Naive thymus-derived CD8-positive, alpha-beta T cell (primary cell): ENCODE measurements around the gene ATP6V0C. TPM values are rescaled to one million over a fixed set of nuclear protein-coding genes. Genes with fewer than 3 reads are reported as not detected.
A peak's percentile ranks its signal among the peaks of the same experiment; 100 is the strongest.
"Not testable (repeated sequence)": the region's sequence is repeated elsewhere in the genome, so short reads cannot be mapped to it uniquely, and the experiment has no call there.

Source experiments
- ATAC-seq, 2 donors: fragments of 150-1000 bp; cut with Tn5 transposase in 1 of 2; sonication (Bioruptor Pico), chemical (Tn5 transposase) in 1 of 2; 1 replicate in 1 of 2; 2 replicates in 1 of 2; pipeline ENCODE4 v1.10.0; 2021; ENCODE audit warnings: mild to moderate bottlenecking in 2 of 2, moderate library complexity in 2 of 2
- POLR2A ChIA-PET: fragments of 350-600 bp; sonication (Branson Sonifier 250); formaldehyde crosslinking; loops from one replicate; lab custom pipeline; 2021; ENCODE audit warnings: antibody characterized with exemption; lab: Charles Lee
- DNase-seq, 10 donors: peaks; one replicate each; pipeline versions ENCODE4 v3.0.0 to v3.0.0-alpha.2; 2020 to 2022
- H3K27ac Mint-ChIP-seq, 10 donors: one replicate each; pipeline ENCODE4 v1.8.0; 2020 to 2022; ENCODE audit warnings: mild to moderate bottlenecking in 10 of 10, mixed read lengths in 10 of 10, moderate library complexity in 4 of 10, inconsistent platforms in 1 of 10
- H3K27me3 Mint-ChIP-seq, 5 donors: one replicate each; pipeline ENCODE4 v1.8.0; 2021 to 2022; ENCODE audit warnings: mixed read lengths in 5 of 5
- H3K36me3 Mint-ChIP-seq, 3 donors: one replicate each; pipeline ENCODE4 v1.8.0; 2020 to 2022; ENCODE audit warnings: mixed read lengths in 3 of 3, mild to moderate bottlenecking in 2 of 3, inconsistent platforms in 1 of 3
- H3K4me1 Mint-ChIP-seq, 4 donors: one replicate each; pipeline ENCODE4 v1.8.0; 2021 to 2022; ENCODE audit warnings: mixed read lengths in 4 of 4
- H3K4me3 Mint-ChIP-seq, 10 donors: one replicate each; pipeline ENCODE4 v1.8.0; 2020 to 2022; ENCODE audit warnings: mild to moderate bottlenecking in 10 of 10, mixed read lengths in 10 of 10, moderate library complexity in 6 of 10, inconsistent platforms in 1 of 10
- H3K9me3 Mint-ChIP-seq, 9 donors: one replicate each; pipeline ENCODE4 v1.8.0; 2020 to 2022; ENCODE audit warnings: mixed read lengths in 9 of 9, mild to moderate bottlenecking in 3 of 9, inconsistent platforms in 1 of 9, moderate library complexity in 1 of 9
- polyA plus RNA-seq, 3 donors: library from polyadenylated mRNA; unstranded; fragments of 300-500 nt; fragmentation: Illumina TruSeq; gene quantifications; one replicate each; pipeline ENCODE4 v1.2.3, GENCODE V29; 2021
- total RNA-seq, 8 experiments: library from RNA in 2 of 8; stranded (reverse) in 2 of 8; gene quantifications; one replicate each; pipeline ENCODE4 v1.2.3 and lab custom pipeline; 2021 to 2026

Gene ATP6V0C
- total and polyA plus RNA-seq, 5 experiments from 2014 or later, result 74.9 to 123 (median 84.9) TPM

DNA sequence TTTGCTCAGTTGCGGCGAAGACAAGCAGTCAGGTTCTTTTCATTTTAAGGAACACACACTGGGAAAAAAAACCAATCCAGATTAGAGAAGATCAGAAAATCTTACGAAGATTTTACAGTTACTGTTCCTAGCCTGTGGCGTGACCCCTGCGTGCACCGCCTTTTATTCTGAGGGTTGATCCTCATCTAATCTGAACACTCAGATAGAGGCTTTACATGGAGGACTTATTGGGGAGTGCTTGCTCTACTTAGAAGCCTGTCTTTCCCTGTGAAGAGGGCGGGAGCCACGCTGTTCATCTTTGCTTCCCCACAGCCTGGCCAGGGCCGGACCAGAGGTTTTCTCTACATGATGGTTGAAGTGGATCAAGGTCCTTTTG, 37.4 kb upstream of the ATP6V0C start:
- H3K27ac Mint-ChIP-seq, result peak overlapping the region in 4 of 10 donors; percentile 21 to 71 (median 36)
- no peaks in the 10 kb centered on the region for H3K36me3 Mint-ChIP-seq
- H3K27me3 Mint-ChIP-seq, result peaks cover 2 to 16% (median 5%) of the 10 kb centered on the region in 5 donors
- H3K9me3 Mint-ChIP-seq, result no peaks in the 10 kb centered on the region
- peak overlapping the region; percentile 58 to 83 (median 69) for H3K4me3 Mint-ChIP-seq
- ATAC-seq (no peak), DNase-seq (no peak)
- H3K4me1 Mint-ChIP-seq, result peaks cover 11 to 28% (median 21%) of the 10 kb centered on the region in 4 donors
- POLR2A ChIA-PET, result no interaction called here

- Mint-ChIP-seq H3K27me3 (peaks cover 2 to 16% (median 5%) of the 10 kb centered on the region in 5 donors), H3K27ac (peak overlapping the region in 1 of 10 donors; percentile 47), H3K9me3 (no peaks in the 10 kb centered on the region), H3K36me3 (no peaks in the 10 kb centered on the region), H3K4me1 (peaks cover 11 to 28% (median 21%) of the 10 kb centered on the region in 4 donors), H3K4me3 (peak overlapping the region in 9 of 10 donors; percentile 58 to 83 (median 70))
- no peak for ATAC-seq
- DNase-seq, result no peak
- POLR2A ChIA-PET, result no interaction called here
These were observed 37.0 kb upstream of the ATP6V0C start for GRCh38 chr16:2476741-2477140.

DNA sequence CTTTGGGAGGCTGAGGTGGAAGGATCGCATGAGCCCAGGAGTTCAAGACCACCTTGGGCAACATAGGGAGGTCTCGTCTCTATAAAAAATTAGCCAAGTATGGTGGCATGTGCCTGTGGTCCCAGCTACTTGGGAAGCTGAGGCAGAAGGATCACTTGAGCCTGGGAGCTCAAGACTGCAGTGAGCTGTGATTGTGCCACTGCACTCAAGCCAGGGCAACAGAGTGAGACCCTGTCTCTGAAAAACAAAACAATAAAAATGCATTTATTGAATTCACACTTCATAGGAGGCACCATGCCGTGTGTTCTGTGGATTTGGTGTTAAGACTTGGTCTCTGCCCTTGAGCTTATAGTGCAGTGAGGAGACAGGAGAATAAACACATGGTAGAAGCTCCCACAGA, 36.4 kb upstream of the ATP6V0C start:
- ATAC-seq (no peak), DNase-seq (no peak)
- Mint-ChIP-seq H3K9me3 (no peaks in the 10 kb centered on the region), H3K4me3 (peak overlapping the region in 1 of 10 donors; percentile 70), H3K36me3 (no peaks in the 10 kb centered on the region), H3K27me3 (peaks cover 2 to 10% (median 5%) of the 10 kb centered on the region in 5 donors), H3K4me1 (peaks cover 14 to 32% (median 22%) of the 10 kb centered on the region in 4 donors), H3K27ac (no peak overlapping the region)
- POLR2A ChIA-PET, result no interaction called here

GRCh38 chr16:2478279-2478678, 35.5 kb upstream of the ATP6V0C start:
- Mint-ChIP-seq H3K4me3 (no peak overlapping the region), H3K27me3 (peaks cover under 1 to 3% (median 1%) of the 10 kb centered on the region in 5 donors), H3K9me3 (no peaks in the 10 kb centered on the region), H3K36me3 (no peaks in the 10 kb centered on the region), H3K4me1 (peaks cover 14 to 37% (median 18%) of the 10 kb centered on the region in 4 donors), H3K27ac (peak overlapping the region in 1 of 10 donors; percentile 53)
- DNase-seq (no peak), ATAC-seq (no peak)
- POLR2A ChIA-PET, result interaction anchor here (0.6 kb wide), 1 partner anchor 10 kb away, joined by 3 read pairs; no protein-coding TSS in a partner anchor

- H3K9me3 Mint-ChIP-seq, H3K27ac Mint-ChIP-seq, H3K36me3 Mint-ChIP-seq, POLR2A ChIA-PET, H3K27me3 Mint-ChIP-seq, ATAC-seq, DNase-seq: not testable (repeated sequence)
- Mint-ChIP-seq H3K4me1 (peaks cover 13 to 36% (median 19%) of the 10 kb centered on the region in 4 donors), H3K4me3 (peak overlapping the region in 1 of 10 donors; percentile 2)
These were observed 33.8 kb upstream of the ATP6V0C start for GRCh38 chr16:2479996-2480395.

DNA sequence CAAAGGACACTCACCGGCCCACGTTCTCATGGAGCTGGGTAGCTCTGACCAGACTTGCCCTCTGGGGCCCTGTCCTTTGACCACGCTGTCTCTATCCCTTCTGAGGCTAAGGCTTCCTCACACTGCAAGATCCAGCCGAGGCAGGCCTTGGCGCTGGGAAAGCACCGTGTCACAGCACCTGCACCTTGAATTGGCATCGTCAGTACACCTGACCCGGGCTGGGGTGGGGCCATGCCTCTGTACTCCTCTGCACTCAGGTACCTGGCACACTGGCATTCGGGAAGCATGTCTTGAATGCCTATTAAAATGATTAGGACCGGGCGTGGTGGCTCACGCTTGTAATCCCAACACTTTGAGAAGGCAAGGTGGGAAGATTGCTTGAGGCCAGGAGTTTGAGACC, 32.8 kb upstream of the ATP6V0C start:
- Mint-ChIP-seq H3K36me3 (no peaks in the 10 kb centered on the region), H3K9me3 (no peaks in the 10 kb centered on the region), H3K27ac (no peak overlapping the region), H3K4me3 (no peak overlapping the region), H3K4me1 (peaks cover 10 to 35% (median 18%) of the 10 kb centered on the region in 4 donors), H3K27me3 (no peaks in the 10 kb centered on the region)
- no peak for DNase-seq
- no peak for ATAC-seq
- POLR2A ChIA-PET, result no interaction called here

GRCh38 chr16:2481676-2482075, 32.1 kb upstream of the ATP6V0C start:
- Mint-ChIP-seq H3K9me3 (no peaks in the 10 kb centered on the region), H3K4me1 (peaks cover 8 to 30% (median 13%) of the 10 kb centered on the region in 4 donors), H3K27ac (peak overlapping the region in 1 of 10 donors; percentile 48), H3K36me3 (no peaks in the 10 kb centered on the region), H3K27me3 (no peaks in the 10 kb centered on the region), H3K4me3 (no peak overlapping the region)
- no peak for DNase-seq
- POLR2A ChIA-PET, result no interaction called here
- ATAC-seq, result no peak

GRCh38 chr16:2482249-2482648, 31.5 kb upstream of the ATP6V0C start:
- DNase-seq, result no peak
- Mint-ChIP-seq H3K27me3 (no peaks in the 10 kb centered on the region), H3K4me3 (peak overlapping the region in 1 of 10 donors; percentile 34), H3K36me3 (peaks cover 0 to 2% (median 0%) of the 10 kb centered on the region in 3 donors), H3K9me3 (no peaks in the 10 kb centered on the region), H3K27ac (peak overlapping the region in 1 of 10 donors; percentile 48), H3K4me1 (peaks cover 11 to 33% (median 18%) of the 10 kb centered on the region in 4 donors)
- POLR2A ChIA-PET, result no interaction called here
- no peak for ATAC-seq

- Mint-ChIP-seq H3K36me3 (peaks cover 0 to 2% (median 0%) of the 10 kb centered on the region in 3 donors), H3K4me1 (peaks cover 15 to 33% (median 19%) of the 10 kb centered on the region in 4 donors), H3K27me3 (no peaks in the 10 kb centered on the region), H3K27ac (no peak overlapping the region), H3K4me3 (peak overlapping the region in 1 of 10 donors; percentile 34), H3K9me3 (no peaks in the 10 kb centered on the region)
- DNase-seq, result no peak
- POLR2A ChIA-PET, result interaction anchor here (0.6 kb wide), 1 partner anchor 18 kb away, joined by 3 read pairs; no protein-coding TSS in a partner anchor
- no peak for ATAC-seq
These were observed 30.8 kb upstream of the ATP6V0C start for GRCh38 chr16:2482708-2483534.

DNA sequence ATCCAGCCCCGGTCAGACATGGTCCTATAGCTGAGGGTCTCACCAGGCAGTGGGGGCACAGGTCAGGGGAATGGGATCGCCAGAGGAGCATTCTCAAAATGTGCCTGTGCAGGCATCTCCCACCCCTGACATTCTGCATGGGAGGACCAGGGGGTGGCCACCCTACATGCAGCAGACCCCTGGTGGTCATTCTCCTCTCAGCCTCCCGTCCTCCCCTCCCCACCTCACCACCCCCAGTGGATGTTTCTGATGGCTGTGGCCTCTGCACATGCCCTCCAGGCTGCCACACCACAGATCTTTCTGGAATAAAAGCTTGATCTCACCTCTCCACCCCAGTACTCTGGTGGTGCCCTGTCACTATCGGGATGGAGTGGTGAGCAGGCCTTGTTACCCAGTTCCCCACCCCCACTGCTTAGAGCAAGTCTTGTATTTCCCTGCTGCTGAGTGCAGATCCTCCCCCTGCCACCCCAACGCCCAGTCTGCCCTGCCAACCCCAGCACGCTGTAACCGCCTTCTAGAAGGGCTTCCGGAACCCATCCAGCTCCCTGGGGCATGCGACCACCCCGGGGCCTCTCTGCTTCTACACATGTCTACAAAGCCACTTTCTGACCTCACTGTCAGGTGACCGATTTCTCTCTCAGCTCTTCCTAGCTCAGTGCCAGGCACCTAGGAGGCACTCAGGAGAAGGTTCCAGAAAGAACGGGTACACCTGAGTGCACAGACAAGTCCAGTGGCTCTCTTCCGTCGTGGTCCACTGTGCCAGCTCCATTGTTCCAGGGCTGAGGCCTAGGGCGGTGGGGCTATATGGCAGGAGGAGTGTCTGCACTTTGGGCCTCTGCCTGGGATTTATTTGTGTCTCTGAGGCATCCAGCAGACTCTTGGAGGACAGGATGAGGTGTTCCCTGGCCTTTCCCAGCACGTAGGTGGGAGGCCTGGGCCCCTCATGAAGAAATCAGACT, 29.5 kb upstream of the ATP6V0C start:
- ATAC-seq (no peak), DNase-seq (no peak)
- POLR2A ChIA-PET, result interaction anchor here (2.2 kb wide), 1 partner anchor 9 kb away, joined by 9 read pairs; the partner anchor contains the start of gene TBC1D24
- peak overlapping the region in 3 of 10 donors; percentile 16 to 50 (median 44) for H3K27ac Mint-ChIP-seq
- no peaks in the 10 kb centered on the region for H3K27me3 Mint-ChIP-seq
- no peak overlapping the region for H3K4me3 Mint-ChIP-seq
- peaks cover 0 to 2% (median 0%) of the 10 kb centered on the region in 3 donors for H3K36me3 Mint-ChIP-seq
- peaks cover 18 to 31% (median 19%) of the 10 kb centered on the region in 4 donors for H3K4me1 Mint-ChIP-seq
- H3K9me3 Mint-ChIP-seq, result no peaks in the 10 kb centered on the region

DNA sequence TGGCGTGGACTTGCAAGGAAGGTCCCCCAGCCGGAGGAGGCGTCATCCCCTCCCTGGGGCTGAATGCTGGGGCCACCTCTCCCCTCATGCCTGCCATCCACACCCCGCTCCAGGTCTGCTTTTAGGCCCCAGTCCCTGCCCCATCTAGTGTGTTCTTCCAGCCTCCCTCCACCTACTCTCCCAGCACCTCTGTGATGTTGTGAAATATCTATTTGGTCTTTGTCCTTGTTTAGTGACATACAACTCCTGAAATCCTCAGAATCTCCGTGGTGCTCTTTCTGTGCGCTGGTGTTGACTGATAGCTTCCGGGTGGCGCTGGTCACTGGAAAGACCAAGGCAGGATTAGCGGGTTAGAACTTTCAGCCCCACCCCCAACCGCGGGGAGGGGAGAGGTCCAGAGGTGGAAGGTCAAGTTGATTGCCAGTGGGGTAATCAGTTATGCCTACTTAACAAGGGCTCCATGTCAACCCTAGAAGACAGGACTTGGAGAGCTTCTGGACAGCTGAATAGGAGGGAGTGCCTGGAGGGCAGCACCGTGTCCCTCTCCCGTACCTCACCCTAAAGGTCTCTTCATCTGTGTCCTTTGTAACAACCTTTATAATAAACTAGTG, 28.7 kb upstream of the ATP6V0C start:
- ATAC-seq (no peak), DNase-seq (no peak)
- H3K36me3 Mint-ChIP-seq, result peaks cover 0 to 2% (median 0%) of the 10 kb centered on the region in 3 donors
- H3K9me3 Mint-ChIP-seq, result no peaks in the 10 kb centered on the region
- H3K27ac Mint-ChIP-seq, result peak overlapping the region in 3 of 10 donors; percentile 44 to 73 (median 50)
- peak overlapping the region in 1 of 10 donors; percentile 42 for H3K4me3 Mint-ChIP-seq
- POLR2A ChIA-PET, result interaction anchor here (2.2 kb wide), 1 partner anchor 10 kb away, joined by 9 read pairs; the partner anchor contains the start of gene TBC1D24
- peaks cover 18 to 31% (median 20%) of the 10 kb centered on the region in 4 donors for H3K4me1 Mint-ChIP-seq
- H3K27me3 Mint-ChIP-seq, result no peaks in the 10 kb centered on the region
